GM18520 (cell line): ENCODE data around the gene PARP12.
"Not testable (repeated sequence)": the region's sequence is repeated elsewhere in the genome, so short reads cannot be mapped to it uniquely, and the experiment has no call there.

Source experiments
- ATAC-seq: cut with Tn5 transposase; IDR thresholded peaks from one replicate; pipeline ENCODE4 v1.9.1; 2021; ENCODE audit not compliant: unreplicated experiment

The PARP12 gene, protein sequence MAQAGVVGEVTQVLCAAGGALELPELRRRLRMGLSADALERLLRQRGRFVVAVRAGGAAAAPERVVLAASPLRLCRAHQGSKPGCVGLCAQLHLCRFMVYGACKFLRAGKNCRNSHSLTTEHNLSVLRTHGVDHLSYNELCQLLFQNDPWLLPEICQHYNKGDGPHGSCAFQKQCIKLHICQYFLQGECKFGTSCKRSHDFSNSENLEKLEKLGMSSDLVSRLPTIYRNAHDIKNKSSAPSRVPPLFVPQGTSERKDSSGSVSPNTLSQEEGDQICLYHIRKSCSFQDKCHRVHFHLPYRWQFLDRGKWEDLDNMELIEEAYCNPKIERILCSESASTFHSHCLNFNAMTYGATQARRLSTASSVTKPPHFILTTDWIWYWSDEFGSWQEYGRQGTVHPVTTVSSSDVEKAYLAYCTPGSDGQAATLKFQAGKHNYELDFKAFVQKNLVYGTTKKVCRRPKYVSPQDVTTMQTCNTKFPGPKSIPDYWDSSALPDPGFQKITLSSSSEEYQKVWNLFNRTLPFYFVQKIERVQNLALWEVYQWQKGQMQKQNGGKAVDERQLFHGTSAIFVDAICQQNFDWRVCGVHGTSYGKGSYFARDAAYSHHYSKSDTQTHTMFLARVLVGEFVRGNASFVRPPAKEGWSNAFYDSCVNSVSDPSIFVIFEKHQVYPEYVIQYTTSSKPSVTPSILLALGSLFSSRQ

DNA sequence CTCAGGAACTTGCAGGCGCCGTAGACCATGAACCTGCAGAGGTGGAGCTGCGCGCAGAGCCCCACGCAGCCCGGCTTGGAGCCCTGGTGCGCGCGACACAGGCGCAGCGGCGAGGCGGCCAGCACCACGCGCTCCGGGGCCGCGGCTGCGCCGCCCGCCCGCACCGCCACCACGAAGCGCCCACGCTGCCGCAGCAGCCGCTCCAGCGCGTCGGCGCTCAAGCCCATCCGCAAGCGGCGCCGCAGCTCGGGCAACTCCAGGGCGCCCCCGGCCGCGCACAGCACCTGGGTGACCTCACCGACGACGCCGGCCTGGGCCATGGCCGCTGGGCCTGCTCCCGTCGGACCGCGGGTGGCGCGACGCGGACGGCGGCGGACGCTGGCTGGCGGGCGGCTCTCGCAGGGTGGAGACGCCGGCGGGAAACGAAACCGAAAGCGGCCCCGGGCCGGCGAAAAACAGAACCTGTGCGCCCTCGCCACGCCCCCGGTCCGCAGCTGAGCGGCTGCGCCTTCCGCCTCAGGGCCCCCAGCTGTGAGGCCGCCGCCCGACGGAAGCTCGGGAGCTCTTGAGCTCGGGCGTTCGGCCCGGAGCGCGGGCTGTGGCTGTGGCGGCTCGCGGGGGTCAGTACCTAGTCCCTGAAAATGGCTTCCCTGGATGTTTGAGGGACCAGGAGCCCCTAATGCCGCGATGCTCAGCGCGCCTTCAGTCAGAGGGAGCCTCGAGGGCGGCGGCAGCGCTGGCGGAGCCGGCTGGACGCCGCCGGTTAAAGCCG lies at the start of gene PARP12:
TSS of gene PARP12 (minus strand) at position 424 of the 772 bp plus-strand sequence. CDS start at position 320, 104 bp downstream.
- peak; percentile 89 for ATAC-seq

DNA sequence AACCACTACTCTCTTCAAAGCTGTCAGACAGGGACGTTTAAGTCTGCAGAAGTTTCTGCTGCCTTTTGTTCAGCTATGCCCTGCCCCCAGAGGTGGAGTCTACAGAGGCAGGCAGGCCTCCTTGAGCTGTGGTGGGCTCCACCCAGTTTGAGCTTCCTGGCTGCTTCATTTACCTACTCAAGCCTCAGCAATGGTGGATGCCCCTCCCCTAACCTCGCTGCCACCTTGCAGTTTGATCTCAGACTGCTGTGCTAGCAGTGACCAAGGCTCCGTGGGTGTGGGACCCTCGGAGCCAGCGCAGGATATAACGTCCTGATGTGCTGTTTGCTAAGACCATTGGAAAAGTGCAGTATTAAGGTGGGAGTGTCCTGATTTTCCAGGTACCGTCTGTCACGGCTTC lies 46.0 kb upstream of the PARP12 start:
- ATAC-seq = not testable (repeated sequence)

DNA sequence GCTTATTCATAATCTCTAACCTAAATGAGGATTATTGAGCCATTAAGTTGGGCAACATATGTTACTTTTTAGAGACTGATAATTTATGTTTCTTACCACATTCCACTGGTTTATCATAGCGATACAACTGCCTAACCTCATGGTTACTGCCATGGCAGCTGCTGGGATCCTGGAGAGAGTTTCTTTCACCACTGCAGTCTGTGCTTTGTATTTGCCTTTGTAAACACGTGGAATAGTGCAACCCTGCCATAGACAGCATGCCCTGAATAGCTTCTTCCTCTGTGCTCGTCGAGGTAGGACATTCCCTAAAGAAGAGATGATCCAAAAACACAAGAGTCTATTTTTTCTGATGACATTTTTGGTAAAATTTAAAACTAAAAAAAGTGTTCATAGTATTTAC lies 33.7 kb upstream of the PARP12 start:
- ATAC-seq = no peak

DNA sequence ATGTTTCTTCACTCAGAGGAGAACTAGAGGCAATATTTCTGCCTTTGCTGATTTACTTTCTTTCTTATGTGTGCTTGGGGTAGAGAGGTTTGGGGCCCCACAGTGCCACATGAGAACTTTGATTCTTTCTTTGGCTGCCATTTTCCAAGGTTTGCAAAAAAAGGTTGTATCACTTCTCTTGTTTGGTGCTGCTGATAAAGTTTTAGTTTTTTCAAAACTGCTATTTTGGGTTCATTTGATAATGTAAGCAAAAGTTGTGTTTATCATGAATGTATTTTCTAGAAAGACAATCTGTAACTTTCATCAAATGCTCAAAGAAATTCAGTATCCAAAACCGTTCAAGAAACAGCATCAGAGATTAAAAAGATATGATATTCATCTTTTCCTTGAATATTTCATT lies 30.6 kb upstream of the PARP12 start:
- ATAC-seq = no peak

DNA sequence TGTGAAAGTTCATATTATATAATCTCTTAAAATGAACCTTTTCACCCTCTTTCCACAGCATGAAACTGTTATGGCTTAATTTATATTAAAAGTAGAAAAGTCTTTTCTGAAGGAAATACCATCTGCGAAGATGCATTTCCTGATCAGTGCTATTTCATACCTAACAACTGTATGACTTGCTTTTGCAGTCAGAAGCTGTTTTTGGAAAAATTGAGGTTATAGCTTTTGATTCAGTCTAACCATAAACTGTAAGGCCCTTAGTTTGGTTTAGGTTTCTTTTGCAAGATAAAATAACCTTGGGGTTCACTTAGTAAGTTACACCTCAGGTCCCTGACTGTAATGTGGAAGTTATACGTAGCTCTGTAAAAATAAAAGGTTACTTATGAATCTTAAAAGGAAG lies 22.7 kb upstream of the PARP12 start:
- ATAC-seq = no peak

DNA sequence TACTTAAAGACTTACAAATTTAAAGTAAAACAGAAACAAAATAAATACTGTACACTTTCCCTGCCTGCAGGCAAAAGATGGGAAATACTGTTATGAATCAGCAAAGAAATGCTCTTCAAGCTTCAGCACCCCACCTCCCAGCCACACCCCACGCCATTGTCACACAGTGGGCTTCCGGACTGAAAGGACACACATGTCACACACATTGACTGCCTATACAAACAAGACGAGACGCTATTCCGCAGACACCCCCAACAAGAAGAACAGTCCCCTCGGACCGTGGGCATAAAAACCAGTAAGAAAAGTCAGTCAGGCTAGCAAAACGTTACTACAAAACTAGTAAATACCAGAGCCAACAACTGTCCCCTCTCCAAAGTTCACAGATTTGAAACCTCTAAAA lies 22.2 kb upstream of the PARP12 start:
- peak; percentile 56 for ATAC-seq

DNA sequence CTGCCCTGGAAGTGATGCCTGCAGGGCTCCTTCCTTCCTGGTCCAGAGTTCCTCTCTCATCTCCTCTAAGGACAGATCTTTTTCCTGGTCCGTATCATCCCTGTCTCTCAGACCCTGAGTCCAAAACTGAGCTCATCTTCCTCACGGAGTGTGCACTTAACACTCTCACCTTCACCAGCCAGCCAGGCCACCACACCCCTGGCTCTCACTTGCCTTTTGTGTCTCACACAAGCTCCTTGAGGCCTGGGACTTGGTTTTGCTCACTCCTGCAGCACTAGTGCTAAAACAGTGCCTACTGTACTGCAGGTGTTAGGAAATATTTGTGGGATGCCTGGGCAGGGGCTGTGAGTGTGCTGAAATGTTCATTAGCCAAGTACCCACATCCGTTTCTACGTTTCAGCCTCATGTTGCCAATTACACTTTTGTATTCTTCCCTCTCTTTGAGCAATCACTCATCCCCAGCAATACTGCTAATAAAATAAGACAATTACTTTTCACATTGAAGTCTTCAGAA lies 21.4 kb upstream of the PARP12 start:
- ATAC-seq = no peak

DNA sequence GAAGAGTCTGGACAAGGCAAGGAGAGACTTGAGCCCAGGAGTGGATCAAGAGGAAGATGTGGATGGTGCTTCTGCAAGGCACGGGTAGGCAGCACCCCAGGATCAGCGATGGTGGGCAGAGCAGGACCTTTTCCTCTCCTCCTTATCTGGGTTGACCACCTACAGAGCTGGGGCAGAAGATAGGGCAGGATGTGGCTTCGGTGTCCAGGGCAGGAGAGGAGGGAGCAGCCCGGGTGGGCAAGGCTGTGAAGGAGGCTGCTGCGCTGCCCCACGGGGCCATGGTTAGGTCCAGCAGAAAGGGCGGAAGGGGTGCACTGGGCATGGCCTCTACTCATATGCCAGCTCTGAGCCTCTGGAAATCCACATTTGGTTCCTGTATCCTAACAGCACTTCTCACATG lies 20.0 kb upstream of the PARP12 start:
- no peak for ATAC-seq

DNA sequence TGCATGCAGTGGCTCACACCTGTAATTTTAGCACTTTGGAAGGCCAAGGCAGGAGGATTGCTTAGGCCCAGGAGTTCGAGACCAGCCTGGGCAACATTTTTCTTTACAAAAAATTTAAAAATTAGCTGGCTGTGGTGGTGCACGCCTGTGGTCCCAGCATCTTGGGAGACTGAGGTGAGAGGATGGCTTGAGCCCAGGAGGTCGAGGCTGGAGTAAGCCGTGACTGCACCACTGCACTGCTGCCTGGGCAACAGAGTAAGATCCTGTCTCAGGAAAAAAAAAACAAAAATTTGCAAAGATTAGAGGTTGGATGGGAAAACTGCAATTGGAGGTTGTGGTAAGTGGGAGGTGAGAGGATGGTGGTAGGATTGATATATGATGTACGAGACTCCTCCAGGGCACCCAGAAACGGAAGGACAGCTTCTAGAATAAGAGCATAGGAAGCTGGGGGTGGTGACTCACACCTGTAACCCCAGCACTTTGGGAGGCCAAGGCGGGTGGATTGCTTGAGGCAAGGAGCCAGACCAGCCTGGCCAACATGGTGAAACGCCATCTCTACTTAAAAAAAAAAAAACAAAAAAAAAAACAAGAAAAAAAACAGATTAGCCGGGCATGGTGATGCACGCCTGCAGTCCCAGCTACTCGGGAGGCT lies 19.1 kb upstream of the PARP12 start:
- no peak for ATAC-seq

DNA sequence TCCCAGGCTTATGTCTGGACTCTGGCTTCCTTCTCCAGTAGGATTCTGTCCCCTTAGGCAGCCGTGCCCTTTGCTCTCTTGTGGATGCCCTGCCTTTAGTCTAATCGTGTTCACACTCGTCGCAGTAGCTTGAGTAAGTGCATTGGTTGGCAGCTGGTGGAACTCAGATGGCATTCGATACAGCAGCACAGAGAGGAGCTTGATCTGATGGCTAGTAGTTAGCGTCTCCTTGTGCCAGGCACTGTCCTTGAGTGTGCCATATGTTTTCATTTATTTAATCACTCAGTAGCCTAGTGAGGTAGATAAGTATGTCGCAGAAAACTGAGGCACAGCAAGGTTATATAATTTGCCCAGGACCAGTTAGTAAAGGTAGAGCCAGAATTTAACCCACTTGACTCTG lies 18.2 kb upstream of the PARP12 start:
- no peak for ATAC-seq

DNA sequence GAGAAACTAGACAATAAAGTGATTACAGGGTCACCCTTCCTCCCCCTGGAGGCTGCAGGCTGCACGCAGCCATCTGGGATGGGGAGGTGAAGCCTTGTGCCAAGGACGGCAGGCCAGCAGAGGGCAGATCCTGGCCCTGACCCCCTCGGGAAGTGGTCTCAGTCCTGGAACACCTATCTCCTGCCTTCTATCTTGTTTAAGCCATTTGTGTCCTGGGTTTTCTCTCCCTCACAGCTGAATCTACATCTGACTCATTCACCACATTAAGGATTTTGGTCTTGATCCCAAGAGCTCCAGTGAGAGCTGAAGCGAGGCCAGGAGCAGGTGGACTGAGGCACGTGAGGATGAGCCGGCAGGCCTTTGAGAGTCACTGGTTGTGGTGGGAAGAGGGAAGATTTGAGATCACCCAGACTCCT lies 16.4 kb upstream of the PARP12 start:
- ATAC-seq = no peak

DNA sequence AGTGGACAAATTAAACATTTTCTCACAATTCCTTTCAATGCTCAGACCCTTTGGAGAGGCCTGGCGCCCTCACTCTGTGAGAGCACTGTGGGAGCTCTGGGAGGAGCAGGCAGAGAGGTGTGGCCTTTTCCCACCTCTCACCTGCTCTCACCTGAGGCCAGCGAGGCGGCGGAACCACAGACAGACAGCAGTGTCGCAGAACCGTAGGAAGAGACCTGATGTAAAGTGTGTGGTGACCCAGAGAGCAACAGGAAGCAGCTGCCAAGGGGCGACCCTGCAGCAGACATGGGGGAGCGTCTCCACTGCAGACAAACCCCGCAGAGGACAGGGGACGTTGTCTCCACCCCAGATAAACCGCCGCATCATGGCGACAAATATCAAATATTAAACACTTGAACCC lies 15.6 kb upstream of the PARP12 start:
- ATAC-seq = no peak

DNA sequence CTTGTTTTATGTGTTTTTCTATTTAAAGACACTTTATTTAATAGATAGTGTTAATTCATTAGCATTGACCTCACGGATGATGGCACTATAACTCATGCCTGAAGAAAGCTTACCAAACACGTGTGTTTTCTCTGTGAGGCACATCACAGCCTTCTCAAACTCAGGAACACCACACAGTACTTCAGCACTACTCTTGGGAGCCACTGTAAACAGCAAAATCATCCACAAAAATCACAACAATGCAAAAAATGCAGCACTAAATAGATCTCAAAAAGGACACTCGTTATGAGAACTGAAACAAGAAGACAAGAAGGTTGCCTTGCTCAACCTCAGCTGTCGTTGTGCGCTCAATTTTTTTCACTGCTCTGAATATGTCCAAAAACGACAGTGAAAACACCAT lies 12.0 kb upstream of the PARP12 start:
- ATAC-seq = no peak

DNA sequence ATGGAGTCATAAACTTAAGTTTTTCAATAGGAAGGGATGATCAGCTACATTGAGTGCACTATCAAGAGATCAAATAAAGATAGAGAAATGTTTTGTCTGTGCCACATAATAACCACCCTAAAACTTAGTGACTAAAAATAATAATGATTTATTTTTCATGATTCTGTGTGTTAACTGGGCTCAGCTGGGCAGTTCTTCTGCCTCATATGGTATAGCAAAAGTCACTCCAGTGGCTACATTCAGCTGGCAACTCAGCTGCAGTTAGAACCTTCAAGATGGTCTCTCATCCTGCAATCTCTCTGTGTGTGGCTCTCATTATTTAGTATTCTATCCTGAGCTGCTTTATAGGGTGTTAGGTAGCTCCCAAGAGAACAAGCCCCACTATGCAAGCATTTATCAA lies 7.8 kb upstream of the PARP12 start:
- no peak for ATAC-seq

DNA sequence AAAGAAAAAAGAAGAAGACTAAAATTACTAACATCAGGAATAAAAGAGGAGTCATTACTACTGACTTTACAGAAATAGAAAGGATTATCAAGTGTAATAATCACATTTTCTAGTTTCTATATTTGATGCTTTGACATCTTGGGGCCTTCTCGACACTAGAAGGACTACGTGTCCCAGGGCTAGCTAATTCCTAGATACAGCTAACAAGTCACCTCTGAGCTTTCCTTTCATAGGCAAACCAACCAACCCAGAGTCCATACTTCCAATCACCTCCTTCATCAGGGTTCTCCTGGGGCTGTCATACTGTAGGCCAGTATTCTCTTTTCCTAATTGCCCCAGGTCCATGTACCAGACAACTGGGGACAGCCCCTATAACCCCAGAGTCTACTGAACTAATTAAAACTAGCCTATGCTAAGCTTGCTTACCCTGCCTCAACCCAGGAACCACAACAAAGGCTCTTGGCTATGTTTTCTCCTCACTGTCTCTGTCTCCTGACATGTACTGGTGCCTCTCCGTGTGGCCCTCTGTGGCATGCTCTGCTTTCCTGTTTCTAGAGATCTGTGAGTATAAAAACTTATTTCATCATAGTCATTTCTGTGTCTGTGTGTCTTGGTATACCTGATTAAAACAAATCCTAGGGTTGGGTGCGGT lies 6.7 kb upstream of the PARP12 start:
- ATAC-seq = no peak

DNA sequence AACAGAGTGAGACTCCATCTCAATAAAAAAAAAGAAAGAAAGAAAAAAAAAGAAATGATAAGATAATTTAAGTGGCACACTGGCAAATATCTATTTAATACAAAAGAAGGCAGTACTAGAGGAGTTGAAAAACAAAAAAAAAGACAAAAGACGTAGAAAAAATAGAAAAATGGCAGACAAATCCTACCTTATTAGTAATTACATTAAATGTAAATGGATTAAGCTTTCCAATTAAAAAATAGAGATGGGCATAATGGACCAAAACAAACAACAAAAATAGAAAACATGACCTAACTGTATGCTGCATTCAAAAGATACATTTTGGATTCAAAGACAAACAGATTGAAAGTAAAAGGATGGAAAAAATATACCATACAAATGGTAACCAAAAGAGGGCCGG lies 5.3 kb upstream of the PARP12 start:
- ATAC-seq = no peak

DNA sequence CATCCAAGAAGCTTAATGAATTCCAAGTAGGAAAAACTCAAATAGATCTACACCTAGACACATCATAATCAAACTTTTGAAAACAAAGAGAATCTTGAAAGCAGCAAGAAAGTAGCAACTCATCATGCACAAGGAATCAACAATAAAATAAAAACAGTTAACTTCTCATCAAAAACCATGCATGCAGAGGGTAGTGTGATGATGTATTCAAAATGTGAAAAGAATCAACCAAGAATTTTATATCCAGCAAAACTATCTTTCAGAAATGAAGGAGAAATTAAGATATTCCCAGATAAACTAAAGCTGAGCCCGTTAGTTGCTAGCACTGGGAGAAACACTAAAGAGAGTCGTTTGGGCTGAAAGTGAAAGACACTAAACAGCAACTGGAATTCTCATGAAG lies 4.3 kb upstream of the PARP12 start:
- ATAC-seq = no peak

DNA sequence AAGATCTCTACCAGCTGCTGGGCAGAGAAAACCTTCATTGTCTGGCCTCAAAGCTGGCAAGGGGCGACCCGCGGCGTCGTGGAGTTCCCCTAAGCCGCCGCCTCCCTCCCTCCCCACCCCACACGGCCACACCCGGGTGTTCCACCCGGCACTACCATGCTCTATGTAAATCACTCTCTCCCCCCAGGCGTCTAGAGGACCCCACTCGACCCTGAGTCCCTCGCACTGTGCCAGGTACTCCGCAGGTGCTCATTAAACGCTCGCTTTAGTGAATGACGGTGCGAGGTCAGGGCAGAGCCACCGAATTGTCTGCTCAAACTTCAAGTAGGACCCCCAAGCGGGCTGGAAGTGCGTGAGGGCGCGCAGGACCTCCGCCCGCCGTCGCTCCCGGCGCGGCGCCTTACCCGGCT lies 628 bp downstream of the PARP12 start:
- ATAC-seq = peak; percentile 9

DNA sequence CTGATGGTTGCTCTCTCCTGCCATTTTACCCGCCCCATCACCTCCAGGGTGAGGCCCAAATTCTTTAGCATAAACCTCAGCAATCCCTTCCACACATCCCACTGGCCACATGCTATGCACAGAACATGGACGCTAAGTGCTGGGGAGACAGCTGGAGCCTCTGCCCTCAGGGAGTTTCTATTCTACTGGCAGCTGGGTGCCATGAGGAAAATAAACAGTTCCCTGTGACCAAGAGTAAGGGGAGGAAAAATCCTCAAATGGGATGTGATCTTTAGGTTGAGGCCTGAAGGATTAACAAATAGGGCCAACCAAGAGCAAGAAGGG lies 1.2 kb downstream of the PARP12 start:
- ATAC-seq = no peak

DNA sequence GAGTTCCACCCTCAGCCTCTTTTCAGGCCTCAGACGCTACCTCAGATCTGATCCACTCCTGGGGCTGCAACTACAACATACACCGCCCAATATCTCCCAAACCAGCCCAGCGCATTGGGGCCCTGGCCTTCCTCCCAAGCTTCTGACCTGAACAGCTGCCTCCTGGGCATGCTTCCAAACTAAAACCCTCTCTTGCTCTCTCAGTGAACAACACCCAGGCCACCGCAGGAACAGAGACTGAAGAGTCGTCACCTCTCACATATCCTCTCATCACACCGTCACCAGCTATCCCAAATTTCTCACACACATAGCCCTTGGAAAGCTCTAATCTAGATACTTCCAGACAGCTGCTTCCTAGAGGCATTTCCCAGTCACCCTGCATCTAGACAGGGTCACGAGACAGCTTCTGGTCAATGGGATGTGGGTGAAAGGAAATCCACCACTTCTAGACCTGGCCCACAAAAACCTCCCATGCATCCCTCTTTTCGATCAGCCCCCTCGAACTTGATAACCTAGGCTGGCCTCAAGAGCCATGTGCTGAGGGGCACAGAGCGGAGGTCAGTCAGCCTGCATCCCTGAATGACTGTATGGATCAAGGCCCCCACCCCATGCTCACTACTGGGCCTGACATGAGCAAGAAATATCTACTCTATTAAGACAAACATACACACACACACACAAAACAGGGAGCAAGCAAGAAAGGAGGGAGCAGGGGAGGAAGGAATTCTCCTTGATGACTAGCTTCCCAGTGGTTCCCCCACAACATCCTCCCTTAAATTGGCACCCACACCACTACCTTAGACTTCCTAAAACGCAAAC lies 1.8 kb downstream of the PARP12 start:
- ATAC-seq = no peak
